ENCODE data around the gene RGSL1.

GRCh38 chr1:182601913-182602312 is 152.0 kb downstream of the RGSL1 start:
- TF ChIP-seq, protein P1, sequence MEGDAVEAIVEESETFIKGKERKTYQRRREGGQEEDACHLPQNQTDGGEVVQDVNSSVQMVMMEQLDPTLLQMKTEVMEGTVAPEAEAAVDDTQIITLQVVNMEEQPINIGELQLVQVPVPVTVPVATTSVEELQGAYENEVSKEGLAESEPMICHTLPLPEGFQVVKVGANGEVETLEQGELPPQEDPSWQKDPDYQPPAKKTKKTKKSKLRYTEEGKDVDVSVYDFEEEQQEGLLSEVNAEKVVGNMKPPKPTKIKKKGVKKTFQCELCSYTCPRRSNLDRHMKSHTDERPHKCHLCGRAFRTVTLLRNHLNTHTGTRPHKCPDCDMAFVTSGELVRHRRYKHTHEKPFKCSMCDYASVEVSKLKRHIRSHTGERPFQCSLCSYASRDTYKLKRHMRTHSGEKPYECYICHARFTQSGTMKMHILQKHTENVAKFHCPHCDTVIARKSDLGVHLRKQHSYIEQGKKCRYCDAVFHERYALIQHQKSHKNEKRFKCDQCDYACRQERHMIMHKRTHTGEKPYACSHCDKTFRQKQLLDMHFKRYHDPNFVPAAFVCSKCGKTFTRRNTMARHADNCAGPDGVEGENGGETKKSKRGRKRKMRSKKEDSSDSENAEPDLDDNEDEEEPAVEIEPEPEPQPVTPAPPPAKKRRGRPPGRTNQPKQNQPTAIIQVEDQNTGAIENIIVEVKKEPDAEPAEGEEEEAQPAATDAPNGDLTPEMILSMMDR (IDR thresholded peaks at IDR 0.05; ENCODE audit: insufficient read depth, low read length, poor library complexity, severe bottlenecking) = no peak
- no peak for TF ChIP-seq EZH2phosphoT487 (conservative IDR thresholded peaks at IDR 0.05; ENCODE audit: low read length)
